Inflammatory macrophage treated with lipopolysaccharide for 1 hour (primary cell): ENCODE results near the gene WRAP73.

Experiments
- DNase-seq, 2 donors: peaks; one replicate each; pipeline ENCODE4 v3.0.0-alpha.2; 2020 to 2022

Gene WRAP73, protein sequence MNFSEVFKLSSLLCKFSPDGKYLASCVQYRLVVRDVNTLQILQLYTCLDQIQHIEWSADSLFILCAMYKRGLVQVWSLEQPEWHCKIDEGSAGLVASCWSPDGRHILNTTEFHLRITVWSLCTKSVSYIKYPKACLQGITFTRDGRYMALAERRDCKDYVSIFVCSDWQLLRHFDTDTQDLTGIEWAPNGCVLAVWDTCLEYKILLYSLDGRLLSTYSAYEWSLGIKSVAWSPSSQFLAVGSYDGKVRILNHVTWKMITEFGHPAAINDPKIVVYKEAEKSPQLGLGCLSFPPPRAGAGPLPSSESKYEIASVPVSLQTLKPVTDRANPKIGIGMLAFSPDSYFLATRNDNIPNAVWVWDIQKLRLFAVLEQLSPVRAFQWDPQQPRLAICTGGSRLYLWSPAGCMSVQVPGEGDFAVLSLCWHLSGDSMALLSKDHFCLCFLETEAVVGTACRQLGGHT

DNA sequence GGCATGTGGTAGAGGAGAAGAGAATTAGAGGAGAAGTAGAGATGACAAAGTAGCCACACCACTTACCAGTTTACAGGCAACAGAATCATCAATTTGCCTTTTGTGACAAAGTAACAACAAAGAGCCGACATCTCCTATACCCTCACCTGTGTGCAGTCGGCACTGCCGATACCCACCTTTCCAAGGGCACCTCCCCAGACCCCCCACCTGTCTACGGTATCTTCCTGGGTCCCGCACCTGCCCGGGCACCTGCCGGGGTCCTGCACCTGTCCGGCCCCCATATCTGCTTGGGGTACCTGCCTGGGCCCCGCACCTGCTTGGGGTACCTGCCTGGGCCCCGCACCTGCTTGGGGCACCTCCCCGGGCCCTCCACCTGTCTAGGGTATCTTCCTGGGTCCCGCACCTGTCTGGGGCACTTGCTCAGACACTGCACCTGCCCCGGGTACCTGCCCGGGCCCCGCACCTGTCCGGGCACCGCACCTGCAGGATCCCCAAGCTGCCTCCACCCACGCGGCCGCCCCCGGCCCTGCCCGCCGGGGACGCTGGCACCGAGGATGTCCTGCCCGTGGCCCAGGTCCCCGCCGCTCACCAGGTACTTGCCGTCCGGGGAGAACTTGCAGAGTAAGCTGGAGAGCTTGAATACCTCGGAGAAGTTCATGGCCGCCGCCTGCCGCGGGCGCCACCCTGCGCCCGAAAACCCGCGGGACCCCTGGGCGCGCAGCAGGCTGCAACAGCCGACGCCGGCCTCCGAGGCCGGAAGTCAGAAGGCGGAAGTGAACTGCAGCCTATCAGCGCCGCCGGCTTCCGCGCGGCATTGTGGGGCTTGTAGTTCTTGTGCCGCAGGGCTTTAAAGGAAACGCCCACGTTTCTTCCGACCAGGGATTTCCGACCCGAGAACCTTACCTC is at the start of gene WRAP73:
Gene WRAP73, minus strand, starts transcription at position 762 of the 906 bp plus-strand sequence. Its CDS starts 104 bp downstream, at position 658.
- DNase-seq = peak; percentile 94 to 95

DNA sequence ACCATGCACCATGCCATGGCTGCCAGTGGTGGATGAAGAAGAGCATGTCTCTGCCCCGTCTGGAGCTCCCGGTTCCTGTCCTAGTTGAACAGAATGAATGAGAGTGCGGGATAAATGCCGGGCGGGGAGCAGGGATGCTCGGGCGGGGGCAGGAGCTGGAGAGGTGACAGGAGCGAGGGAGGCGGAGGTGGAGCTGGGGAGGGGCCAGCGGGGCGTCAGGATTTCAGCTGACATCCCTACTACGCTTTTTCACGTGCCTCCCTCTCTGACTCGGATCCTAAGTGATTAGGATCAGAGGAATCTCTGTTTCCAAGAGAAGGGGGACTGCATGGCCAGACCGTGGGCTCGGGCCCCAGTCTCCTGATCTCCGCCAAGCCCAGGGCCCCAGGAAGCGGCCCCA is 49.7 kb upstream of the WRAP73 start:
- no peak for DNase-seq

DNA sequence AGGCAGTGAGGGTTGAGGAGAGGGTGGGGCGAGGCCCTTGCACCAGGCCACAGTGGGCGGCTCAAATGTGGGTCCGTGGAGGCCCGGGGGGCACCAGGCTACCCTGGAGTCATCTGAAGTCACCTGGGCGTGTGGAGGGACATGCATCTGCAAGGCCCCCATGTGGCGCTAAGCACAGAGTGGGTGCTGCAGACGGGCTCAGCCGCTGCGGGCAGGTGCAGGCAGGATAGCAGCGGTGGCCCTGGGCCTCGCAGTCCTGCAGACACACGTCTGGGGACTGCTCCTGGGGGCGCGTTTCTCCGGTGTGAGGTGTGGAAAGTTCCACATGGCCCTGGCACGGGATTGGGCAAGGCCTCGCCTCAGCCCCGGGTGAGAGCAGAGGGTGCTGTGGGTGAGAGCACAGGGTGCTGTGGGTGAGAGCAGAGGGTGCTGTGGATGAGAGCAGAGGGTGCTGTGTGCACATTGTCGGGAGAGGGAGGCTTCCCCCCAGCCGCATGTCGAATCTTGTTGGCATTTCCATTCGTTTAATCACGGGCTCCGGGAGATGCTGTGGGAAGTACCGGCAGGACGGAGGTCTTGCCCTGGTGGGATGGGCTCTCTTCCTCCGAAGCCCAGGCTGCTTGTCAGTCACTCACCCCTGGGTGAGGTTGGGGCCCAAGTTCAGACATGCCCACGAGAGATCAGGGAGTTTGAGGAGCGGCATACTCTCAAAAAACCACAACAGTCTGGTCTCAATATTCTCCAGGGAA is 48.9 kb upstream of the WRAP73 start:
- no peak for DNase-seq

DNA sequence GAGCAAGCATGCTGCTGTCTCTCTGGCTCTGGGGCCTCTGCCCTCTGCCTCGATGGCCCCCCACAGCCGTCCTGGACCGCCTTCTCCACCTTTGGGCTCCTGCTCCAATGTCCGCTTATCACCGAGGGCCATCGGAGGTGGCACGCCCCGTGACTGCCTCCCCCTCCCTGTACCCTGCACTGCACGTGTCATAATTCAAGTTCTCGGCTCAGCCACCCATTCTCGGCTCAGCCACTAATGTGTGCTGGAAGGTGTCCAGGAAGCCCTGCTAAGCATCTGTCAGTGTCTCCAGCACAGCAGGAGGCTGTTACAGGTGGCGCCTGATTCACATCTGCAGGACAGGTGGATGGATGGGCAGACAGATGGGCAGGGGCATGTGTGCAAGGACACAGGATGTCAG is 47.9 kb upstream of the WRAP73 start:
- DNase-seq = no peak

DNA sequence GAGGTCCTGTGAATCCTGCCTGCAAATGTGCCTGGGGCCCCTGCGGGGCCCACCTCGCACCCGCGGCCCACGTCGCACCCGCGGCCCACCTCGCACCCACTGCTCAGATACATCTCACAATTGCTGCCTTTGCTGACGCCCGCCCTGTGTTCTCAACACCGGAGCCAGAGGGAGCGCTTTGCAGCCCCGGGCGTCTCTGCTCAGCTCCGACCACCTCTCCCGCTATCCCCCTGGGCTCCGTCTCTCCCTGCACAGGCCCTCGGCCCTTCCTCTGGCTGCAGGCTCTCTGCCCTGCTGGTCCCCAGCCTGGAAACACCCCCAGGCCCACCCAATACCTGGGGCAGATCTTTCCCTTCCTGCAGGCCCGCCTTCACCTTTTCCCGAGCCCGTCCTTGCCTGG is 47.2 kb upstream of the WRAP73 start:
- no peak for DNase-seq

DNA sequence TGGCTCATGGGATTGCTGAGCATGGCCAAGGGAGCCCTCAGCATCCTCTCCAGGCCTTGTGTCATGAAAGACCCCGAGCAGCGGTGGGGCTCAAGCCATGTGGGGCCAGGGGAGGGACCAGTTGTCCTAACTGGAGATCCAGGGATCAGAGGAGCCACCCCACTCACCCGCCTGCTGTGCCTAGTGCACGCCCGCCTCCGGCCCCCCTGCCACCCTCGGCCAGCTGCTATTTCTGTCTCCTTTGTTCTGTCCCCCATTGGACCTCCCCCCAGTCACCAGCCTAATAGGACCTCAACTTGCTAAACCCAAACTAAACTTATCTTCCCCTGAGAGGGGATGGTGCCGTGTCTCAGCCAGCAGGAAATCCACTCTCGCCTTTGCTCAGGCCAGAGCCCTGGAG is 46.8 kb upstream of the WRAP73 start:
- no peak for DNase-seq

DNA sequence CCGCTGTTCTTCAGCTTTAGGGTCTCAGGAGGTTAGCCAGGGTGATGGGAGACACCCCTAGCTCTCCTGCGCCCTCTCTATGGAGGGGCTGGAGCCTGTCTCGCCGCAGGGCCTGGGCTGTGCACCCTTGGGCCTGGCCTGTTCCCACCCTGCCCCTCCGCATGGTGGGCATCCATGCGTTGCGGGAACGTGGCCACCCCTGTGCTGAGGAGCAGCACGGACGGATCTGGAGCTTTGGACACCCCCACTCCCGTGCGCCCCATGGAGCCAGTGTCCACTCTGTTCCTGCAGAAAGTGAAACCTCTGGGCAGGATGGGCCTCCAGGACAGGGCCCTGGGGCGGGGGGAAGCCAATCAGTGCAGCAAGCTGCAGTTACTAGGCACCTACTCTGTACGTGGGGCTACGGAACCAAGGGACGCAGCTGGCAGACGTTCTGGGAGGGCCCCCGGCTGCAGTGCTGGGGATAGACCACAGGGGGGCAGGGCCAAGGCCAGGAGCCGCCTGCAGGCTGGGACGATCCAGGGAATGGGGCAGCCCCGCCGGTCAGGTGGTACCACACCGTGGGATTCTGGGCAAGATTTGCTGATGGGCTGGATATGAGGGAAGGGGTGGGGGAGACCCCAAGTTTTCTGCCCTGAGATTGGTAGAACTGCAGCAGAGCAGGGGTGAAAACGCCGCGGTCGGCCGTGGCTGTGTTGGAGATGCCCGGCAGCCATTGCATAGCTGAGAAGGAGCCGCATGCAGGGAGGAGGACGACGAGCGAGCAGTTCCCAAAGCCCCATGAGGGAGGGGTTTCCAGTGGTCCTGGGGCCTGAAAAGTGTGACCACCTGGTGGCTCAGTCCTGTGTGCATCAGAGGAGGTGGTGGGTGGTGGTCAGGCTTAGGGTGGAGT is 45.7 kb upstream of the WRAP73 start:
- peak in 1 of 2 donors; percentile 58 for DNase-seq

DNA sequence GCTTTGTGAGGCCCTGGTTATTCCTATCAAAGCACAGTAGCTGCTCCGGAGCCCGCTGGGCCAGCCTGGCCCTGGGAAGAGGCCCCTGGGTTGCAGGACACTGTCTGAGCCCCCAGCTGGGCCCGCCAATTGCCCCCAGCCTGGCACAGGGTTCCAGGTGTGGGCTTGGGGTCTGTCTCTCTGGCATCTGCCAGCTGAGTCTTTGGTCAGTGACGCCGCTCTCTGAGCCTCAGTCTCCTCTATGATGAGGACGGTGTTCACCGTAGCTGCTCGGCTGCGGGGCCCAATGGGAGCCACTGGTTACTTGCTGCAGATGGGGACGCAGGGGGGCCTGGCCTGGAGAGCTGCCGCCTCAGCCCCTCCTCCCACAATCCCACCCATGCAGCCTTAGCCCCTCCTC is 43.4 kb upstream of the WRAP73 start:
- DNase-seq = no peak

DNA sequence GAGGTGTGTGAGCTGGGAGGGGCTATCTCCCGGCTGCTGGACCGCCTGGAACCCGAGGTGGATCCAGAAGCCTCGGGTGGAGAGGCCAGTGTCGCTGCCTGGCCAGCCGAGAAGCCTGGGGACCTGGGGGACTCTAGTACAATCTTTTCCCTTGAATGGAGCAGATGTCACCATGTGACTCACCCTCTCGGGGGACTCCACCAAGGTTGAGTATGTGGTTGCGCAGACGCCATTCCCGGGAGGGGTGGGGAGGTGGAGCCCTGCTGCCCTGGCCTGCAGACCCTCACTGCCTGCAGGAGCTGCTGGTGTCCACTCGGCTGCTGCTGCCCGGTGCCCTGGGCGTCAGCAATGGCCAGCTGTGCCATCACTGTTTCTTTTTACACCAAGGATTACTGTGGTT is 42.7 kb upstream of the WRAP73 start:
- no peak for DNase-seq

DNA sequence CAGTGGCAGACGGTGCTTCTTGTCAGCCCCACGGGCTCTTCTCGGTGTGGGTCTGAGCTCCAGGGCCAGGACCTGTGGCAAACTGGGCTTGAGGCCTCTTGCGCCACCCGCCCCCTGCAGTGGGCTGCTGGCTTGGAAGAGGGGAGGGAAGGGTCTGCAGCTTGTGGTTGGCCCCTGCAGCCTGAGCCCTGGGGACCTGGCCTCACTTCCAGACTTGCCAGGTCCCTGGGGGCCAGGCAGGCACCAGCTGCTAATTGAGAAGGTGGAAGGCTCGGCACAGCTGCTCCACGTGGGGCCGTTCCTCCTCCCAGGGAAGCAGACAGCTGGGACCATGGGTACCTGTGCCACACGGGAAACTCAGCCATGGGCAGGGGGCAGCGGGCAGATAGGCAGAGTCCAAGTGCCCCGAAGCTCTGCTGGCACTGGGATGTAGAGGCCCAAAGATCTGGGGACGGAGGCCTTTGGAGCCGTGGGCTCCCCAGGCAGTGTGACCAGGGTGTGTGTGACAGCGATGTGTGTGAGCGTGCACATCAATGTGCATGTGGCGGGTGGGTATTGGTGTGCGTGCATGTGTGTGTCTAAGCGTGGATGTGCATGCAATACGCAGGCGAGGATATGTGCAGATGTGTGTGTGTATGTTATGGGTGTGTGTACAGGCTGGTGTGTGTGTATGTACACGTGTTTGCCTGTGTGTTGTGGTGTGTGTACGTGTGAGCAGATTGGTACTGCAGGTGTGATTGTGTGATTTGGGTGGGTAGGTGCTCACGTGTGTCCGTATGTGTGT is 41.7 kb upstream of the WRAP73 start:
- DNase-seq = no peak

DNA sequence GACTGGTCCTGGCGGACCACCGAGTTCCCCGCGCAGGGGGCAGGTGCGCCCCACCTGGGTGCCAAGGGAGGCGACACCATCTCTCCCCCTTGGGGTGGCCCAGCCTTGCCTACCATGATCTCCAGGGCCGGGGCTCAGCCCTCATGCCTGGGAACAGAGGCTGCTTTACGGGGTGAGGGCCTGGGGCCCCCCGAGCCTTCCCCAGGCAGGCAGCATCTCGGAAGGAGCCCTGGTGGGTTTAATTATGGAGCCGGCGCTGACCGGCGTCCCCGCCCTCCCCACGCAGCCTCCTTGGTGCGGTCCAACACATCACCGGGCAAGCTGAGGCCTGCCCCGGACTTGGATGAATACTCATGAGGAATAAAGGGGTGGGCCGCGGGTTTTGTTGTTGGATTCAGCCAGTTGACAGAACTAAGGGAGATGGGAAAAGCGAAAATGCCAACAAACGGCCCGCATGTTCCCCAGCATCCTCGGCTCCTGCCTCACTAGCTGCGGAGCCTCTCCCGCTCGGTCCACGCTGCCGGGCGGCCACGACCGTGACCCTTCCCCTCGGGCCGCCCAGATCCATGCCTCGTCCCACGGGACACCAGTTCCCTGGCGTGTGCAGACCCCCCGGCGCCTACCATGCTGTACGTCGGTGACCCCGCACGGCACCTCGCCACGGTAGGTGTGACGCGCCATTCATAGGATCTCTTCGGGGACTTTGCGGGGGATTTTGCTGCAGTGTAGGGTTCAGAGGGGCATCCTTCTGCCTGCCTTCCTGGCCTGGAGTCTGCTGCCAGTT is 40.6 kb upstream of the WRAP73 start:
- DNase-seq = no peak

DNA sequence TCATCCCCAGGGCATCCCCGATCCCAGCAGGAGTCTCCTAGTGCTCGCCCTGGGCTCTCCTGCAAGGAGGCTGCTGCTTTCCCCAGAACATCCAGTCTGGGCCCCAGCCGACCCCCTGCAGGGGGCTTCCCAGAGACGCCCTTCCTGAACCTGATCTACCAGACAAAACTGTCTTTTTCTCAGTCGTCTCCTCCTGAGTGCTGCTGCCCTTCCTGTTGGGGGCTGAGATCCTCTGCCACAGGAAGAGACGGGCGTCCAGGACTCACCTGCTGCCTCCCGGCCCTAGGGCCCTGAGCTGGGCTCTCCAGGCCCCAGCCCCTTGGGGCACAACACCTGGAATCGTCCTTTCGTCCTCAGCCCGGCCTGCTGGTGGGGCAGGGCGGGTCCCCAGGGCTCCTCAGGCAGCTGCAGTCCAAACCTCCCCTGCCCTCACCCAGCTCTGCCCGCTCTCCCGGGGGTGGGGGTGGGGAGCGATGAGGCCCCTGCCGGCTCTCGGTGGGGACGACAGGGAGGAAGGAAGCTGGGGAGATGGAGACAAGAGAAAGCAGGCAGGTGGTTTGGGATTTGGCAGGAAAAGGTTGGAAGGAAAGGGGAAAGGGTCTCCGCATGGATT is 39.3 kb upstream of the WRAP73 start:
- DNase-seq = no peak

DNA sequence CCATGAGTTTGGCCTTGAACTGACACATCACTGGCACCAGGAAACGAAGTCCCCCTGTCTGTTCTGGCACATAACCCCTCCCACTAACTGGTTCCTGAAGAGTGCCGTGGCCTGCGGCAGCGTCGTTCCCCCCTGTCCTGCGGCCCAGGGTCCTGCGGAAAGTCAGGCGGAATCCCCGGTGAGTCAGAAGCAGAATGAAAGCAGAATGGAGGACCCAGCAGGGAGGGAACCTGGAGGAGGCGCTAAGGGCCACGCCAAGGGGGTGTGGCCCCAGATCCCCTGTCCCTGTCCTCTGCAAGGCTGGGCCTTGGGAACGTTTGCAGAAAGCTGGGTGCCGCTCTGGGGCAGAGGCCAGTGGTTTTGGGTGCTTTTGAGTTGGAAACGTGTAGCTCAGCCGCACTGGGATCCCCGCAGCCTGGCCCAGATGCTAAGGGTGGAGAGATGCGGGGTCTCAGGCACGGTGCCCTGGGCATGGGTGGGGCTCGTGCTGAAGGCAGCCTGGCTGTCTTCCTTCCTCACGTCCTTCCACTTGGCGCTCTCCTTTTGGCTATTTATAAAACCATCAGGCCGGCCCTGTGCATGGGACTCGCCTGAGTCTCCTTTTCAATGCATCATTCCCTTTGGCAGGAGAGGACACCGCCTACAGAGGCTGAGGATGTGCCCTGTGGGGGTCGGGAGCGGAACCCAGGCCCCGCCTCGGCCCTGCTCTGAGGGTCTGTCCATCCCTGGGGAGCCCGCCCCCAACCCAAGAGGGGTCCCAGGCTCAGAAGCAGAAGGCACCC is 38.6 kb upstream of the WRAP73 start:
- peak in 1 of 2 donors; percentile 30 for DNase-seq

DNA sequence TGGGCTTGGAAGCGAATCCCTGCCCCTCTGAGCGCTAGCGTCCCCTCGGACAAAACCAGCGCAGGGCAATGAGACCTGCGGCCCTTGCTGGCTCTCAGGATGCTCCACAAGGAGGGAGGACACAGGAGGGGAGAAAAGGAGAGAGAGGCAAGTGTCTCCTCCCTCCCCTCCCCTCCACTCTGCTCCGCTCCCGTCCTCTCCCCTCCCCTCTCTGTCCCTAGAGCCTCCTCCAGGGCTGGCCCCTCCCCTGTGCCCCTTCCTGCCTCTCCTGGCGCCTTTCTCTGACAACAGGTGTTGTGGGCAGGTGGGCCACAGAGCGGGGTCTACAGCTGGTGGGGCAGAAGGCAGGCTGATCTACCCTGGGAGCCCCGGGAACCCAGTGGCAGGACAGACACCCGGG is 37.6 kb upstream of the WRAP73 start:
- no peak for DNase-seq

DNA sequence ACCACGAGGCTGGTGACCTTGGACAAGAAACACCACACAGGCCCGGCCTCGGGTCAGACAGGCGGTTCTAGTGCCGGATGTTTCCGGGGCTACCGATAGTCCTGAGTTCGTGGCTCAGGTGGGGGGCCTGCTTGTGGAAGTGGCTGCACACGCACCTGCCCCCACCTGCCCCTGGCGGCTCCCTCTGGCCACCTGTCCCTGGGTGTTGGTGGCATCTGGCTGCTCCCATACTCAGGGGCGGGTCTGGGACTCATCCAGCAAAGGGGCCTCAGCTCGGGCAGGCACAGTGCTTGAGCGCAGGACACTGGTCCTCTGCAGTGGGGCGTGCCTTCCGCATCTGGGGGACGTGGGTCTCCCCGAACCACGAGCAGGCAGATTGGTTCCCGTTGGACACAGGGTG is 36.0 kb upstream of the WRAP73 start:
- DNase-seq = no peak

DNA sequence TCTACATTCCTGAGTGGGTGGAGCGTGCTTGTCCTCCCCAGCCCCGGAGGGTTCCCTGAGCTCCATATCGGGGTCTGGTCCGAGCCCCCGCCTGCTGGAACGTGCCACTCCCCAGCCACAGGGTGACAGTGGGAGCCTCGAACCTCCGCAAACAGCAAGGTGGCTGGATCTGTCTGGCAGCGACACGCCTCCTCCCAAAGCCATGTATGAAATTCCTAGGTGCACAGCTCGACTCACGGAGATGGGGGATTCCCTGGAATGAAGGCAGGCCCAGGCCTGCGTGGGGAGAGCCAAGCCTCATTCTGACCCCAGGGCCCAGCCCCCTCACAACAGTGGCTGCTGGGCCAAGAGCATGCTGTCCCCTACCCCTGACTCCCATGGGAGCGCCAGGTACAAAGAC is 35.3 kb upstream of the WRAP73 start:
- DNase-seq = no peak

DNA sequence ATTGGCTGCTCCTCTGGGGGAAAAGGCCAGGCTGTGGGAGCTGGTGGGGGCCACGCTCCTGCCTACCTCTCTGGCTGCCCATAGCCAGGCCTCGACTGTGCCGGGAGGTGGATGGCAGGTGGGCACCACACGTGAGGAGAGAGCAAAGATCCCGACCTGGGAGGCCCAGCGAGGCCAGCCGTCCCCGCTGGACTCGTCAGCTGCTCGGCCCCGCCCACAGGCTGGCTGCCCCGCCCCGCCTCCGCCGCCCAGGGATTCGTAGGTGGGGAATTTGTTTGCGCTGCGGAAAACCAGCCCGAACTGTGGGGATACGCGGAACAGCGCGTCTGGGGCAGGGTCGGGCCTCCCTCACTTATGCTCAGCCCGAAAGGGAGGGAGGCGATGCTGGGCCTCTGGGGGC is 34.1 kb upstream of the WRAP73 start:
- peak in 1 of 2 donors; percentile 38 for DNase-seq

DNA sequence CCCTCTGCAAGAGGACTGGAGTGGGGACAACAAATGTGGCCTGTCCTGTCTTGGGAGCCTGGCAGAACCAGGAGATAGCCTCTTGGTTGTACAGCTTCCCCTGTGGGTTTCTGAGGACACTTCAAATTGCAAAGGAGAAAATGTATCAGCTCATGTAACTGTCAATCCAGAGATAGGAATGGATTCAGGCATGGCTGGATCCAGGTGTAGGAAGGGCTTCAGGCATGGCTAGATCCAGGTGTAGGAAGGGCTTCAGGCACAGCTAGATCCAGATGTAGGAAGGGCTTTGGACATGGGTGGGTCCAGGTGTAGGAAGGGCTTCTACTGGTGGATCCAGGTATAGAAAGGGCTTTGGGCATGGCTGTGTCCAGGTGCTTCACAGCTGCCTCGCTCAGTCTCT is 33.3 kb upstream of the WRAP73 start:
- DNase-seq = no peak
